T-helper 1 cell (primary cell): Measurements from ENCODE around the gene ZSWIM2.
"Not testable (repeated sequence)": the region's sequence is repeated elsewhere in the genome, so short reads cannot be mapped to it uniquely, and the experiment has no call there.

Experiments
- DNase-seq, 5 donors: peaks; one replicate each; pipeline ENCODE4 v3.0.0-alpha.2; 2012 to 2020
- total RNA-seq, 4 donors: gene quantifications; one replicate each; lab custom pipeline; 2026; lab: John Stamatoyannopoulos, UW

ZSWIM2 gene
- total RNA-seq: 0 reads per million in 4 donors

- peak in 1 of 5 donors; percentile 16 for DNase-seq
These were observed at the start of gene ZSWIM2 for GRCh38 chr2:186848873-186849578. Gene ZSWIM2 (minus strand): TSS chr2:186849170. CDS start chr2:186849130, 40 bp downstream.

- DNase-seq: not testable (repeated sequence)
These were observed 47.2 kb upstream of the ZSWIM2 start for GRCh38 chr2:186896220-186896619.

GRCh38 chr2:186895451-186895850, 46.5 kb upstream of the ZSWIM2 start:
- no peak for DNase-seq

- DNase-seq: no peak
These were observed 45.5 kb upstream of the ZSWIM2 start for GRCh38 chr2:186894478-186894877.

- no peak for DNase-seq
These were observed 43.9 kb upstream of the ZSWIM2 start for GRCh38 chr2:186892821-186893220.

- no peak for DNase-seq
These were observed 42.2 kb upstream of the ZSWIM2 start for GRCh38 chr2:186891185-186891621.

- no peak for DNase-seq
These were observed 40.3 kb upstream of the ZSWIM2 start for GRCh38 chr2:186889101-186889879.

GRCh38 chr2:186887107-186888090, 38.4 kb upstream of the ZSWIM2 start:
- DNase-seq: no peak

GRCh38 chr2:186884587-186884986, 35.6 kb upstream of the ZSWIM2 start:
- DNase-seq: no peak

GRCh38 chr2:186883666-186884065, 34.7 kb upstream of the ZSWIM2 start:
- no peak for DNase-seq

GRCh38 chr2:186882511-186883071, 33.6 kb upstream of the ZSWIM2 start:
- no peak for DNase-seq

- DNase-seq: no peak
These were observed 32.7 kb upstream of the ZSWIM2 start for GRCh38 chr2:186881660-186882059.

- DNase-seq: no peak
These were observed 30.3 kb upstream of the ZSWIM2 start for GRCh38 chr2:186879312-186879711.

- DNase-seq: no peak
These were observed 25.7 kb upstream of the ZSWIM2 start for GRCh38 chr2:186874713-186875112.

GRCh38 chr2:186871881-186872280, 22.9 kb upstream of the ZSWIM2 start:
- no peak for DNase-seq

- no peak for DNase-seq
These were observed 19.4 kb upstream of the ZSWIM2 start for GRCh38 chr2:186868344-186868743.

- no peak for DNase-seq
These were observed 14.1 kb upstream of the ZSWIM2 start for GRCh38 chr2:186862869-186863709.

- DNase-seq: no peak
These were observed 6.2 kb upstream of the ZSWIM2 start for GRCh38 chr2:186855216-186855615.

GRCh38 chr2:186853951-186854350, 5.0 kb upstream of the ZSWIM2 start:
- no peak for DNase-seq

GRCh38 chr2:186852508-186852907, 3.5 kb upstream of the ZSWIM2 start:
- DNase-seq: no peak

- no peak for DNase-seq
These were observed 6.6 kb downstream of the ZSWIM2 start for GRCh38 chr2:186842373-186842772.
